ENCODE measurements around the gene SPATA32.

DNA sequence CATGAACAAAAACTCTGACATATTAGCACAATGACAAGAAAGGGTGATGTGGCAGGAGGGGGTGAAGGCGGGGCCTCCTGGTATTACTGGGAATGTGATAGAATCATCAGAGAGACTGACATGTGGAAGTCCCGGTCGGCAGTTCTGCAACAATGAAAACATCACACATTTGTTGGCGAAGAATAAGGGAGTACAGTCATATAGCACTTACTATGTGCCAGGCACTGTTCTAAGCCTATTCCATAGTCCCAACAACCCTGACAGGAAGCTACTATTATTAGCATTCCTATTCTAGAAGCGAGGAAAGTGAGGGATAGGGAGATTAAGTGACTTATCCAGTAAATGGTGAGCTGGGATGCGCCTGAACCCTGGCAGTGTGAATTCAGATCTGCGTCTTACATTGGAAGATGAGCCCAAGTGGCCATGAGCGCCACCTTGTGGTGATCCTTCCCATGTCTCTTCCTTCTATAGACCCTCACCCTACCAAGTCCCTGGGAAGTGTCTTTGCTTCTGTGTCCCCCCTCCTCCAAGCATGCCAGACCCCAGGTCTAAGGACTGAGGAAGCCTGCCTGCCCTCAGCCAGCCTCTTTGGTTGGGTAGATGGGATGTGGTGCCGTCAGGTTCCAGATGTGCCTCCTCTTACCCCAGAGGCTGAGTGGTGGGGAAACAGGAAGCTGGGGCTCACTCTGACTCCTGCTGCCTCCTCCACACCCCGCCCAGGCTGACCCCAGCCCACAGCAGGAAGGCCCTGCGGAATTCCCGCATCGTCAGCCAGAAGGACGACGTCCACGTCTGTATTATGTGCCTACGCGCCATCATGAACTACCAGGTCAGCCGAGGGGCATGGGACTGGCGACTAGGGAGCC, 26.2 kb downstream of the SPATA32 start:
- TF ChIP-seq CTCF (IDR thresholded peaks at IDR 0.05) (peak in 3 of 4 experiments; percentile 69 to 81 (median 74)), POLR2A (IDR thresholded peaks at IDR 0.05) (no peak)
